Cerebellar cortex (tissue), 1 donor: ENCODE measurements around the gene SIAE.
A peak's percentile ranks its signal among the peaks of the same experiment; 100 is the strongest.
"Not testable (repeated sequence)": the region's sequence is repeated elsewhere in the genome, so short reads cannot be mapped to it uniquely, and the experiment has no call there.

Experiments
- DNase-seq: peaks from one replicate; pipeline ENCODE4 v3.0.0-alpha.2; 2015; ENCODE audit warnings: low spot score

SIAE gene

GRCh38 chr11:124623861-124624525 lies 49.5 kb downstream of the SIAE start:
- no peak for DNase-seq

DNA sequence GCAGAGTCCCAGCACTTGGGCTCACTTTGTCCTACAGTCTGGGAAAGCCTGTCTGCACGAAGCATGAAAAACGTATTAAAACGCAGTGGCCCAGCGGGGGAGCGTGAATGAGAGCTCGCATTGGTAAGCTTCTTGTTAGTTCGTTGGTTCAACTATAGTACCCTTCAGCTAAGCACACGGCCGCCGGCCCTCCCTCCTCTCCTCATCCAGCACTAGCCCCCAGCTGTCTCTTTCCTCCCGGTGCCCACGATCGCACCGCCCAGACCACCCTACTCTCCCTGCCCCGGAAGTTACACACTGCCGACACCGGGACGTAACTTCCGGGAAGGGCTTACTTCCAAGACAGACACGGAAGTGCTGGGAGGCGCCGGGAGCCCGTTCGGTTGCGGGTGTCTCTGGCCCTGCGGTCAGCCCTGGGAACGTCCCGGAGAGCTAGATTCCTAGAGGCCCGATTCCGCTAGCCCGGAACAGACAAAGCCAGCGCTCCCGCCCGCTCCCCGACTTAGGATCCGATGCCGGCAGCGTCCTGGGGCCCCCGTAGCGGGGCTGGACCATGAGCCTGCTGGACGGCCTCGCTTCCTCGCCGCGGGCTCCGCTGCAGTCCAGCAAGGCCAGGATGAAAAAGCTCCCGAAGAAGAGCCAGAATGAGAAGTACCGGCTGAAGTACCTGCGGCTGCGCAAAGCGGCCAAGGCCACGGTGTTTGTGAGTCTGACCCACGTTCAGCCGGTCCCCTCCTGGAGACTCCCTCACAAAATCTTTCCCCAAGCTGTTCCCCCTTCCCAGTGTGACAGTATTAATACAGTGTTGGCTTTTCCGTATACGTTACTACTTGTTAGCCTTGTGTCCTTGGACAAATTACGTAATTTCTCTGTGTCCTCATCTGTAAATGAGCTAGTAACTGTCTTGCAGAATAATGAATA lies 50.7 kb downstream of the SIAE start, which contains the start of gene TBRG1:
Gene TBRG1, plus strand, starts transcription at position 334 of the 921 bp plus-strand sequence. Its CDS starts 220 bp downstream, at position 554.
- peak; percentile 96 for DNase-seq

DNA sequence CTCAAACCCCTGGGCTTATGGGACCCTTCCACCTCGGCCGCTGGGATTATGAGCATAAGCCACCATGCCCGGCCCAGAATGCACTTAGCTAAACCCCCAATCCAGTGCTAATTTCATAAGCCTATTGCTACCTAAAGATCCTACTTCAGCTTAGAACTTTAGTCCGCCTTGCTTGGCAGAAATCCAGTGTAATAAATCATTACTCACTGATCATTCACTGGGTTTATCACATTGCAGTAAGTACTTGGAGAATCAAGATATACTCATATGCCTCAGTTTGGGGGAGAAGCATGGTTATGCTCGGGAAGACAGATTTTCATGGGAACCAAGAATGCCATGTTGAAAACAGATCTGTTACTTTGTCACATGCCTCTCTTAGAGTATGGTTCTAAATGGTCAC lies 54.7 kb downstream of the SIAE start:
- no peak for DNase-seq

DNA sequence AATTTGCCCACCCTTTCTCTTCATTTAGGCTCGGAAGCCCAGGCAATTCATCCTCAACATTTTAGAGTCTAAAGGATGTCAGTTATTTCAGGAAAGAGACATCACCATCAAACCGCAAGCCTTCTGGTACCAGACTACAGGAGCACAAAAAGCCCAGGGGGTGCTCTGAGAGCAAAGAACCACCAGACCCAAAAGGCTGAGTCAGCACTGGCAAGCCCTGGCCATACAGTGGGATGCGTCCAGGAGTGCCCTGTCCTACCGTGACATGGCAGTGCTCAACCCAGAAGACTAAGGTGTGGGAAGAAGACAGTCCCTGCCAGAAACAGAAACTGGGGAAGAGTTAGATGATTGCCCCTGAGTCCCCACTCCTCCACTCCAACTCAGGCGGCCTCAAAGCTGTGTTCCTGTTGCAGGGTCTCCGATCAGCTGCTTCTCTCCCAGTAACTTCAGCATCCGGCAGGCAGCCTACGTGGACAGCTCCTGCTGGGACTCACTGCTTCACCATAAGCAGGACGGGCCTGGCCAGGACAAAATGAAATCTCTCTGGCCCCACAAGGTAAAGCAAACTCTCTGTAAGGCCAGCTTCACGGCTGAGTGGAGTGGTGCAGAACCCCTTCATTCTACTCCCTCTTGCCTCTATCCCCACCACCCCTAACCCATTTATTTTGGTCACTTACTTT lies 60.8 kb downstream of the SIAE start:
- no peak for DNase-seq

DNA sequence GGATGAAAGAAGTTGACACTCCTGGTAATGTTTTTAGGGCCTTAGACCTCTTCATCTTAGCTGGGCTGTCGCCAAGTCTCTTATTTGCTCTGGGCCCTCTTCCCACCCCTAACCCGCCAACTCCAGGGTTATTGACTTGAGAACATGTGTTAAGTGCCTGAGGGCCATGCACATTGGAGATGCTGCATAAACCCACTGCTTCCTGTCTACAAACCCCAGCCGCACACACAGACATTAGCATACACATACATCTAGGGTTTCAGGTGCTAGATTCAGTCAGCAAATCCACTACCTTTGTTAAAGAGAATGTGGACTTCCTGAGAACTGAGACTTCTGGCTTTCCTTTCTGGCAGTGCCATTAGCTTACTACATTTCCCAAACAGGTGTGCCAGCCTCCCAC lies 61.5 kb downstream of the SIAE start:
- no peak for DNase-seq

DNA sequence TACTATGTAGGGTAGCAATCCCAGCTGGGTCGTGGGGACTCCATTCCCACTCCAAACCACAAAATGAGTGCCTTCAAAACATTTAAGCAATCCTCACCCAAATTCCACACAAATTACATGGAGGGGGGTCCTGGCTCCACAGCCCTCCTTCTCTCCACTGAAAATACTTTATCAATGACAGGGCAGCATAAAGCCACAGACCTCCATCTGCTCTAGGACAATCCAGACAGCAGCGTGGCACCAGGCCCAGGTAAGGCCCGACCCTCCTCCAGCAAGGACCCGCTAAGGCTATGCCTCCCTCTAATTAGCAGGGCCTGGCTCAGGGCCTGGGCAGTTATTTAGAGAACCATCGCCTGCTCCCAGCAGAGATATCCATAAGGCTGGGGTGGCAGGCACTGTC lies 62.5 kb downstream of the SIAE start, which contains the start of gene PANX3:
Gene PANX3, plus strand, starts transcription at position 365 of the 400 bp plus-strand sequence. CDS start 129 bp downstream, outside the sequence.
- DNase-seq = no peak

- no peak for DNase-seq
Measured at GRCh38 chr11:124610295-124610694, 63.2 kb downstream of the SIAE start.

DNA sequence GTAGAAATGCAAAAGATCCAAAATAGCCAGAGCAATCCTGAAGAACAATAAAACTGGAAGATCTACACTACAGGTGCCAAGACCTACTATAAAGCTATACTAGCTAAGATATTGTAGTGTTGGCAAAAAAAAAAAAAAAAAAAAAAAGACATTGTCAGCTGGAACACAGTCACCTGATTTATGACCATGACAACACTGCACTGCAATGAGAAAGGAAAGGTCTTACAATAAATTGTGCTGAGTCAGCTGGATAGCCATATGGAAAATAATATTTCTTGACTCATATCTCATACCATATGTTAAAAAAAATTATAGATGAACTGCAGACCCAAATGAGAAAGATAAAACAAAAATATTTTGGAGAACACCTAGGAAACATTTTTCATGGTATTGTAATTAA lies 65.4 kb downstream of the SIAE start:
- no peak for DNase-seq

- no peak for DNase-seq
Measured at GRCh38 chr11:124605719-124606118, 67.8 kb downstream of the SIAE start.

DNA sequence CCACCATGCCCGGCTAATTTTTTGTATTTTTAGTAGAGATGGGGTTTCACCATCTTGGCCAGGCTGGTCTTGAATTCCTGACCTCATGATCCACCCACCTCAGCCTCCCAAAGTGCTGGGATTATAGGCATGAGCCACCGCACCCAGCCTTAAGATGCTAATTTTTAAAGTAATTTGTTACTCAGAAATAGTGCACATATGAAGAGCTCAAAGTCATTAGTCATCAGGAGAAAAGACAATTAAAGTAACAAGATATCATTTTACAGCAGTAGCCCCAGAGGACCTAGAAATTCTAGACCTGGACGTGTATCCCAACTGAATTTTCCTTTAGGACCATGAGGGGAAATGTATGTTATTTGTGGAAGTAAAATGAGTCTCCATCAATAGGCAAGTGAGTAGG lies 70.8 kb downstream of the SIAE start:
- not testable (repeated sequence) for DNase-seq

DNA sequence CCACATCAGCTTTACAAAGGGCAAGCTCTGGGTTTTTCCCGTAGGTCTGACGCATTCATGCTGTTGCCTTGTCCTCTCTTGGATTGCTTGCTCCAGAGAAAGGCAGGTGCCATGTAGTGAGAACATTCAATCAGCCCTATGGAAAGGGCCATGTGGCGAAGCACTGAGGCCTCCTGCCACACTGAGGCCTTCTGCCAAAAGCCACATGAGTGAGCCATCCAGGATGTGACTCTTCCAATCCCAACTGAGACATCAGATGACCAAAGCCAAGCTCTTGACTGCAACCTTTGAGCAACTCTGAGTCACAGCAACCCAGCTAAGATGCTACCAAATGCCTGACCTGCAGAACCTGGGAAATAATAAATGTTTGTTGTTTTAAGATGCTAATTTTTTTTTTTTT lies 71.3 kb downstream of the SIAE start:
- no peak for DNase-seq

GRCh38 chr11:124600621-124601320 lies 72.8 kb downstream of the SIAE start:
- no peak for DNase-seq

- no peak for DNase-seq
Measured at GRCh38 chr11:124597626-124598025, 75.9 kb downstream of the SIAE start.

- DNase-seq = no peak
Measured at GRCh38 chr11:124595302-124595701, 78.2 kb downstream of the SIAE start.

DNA sequence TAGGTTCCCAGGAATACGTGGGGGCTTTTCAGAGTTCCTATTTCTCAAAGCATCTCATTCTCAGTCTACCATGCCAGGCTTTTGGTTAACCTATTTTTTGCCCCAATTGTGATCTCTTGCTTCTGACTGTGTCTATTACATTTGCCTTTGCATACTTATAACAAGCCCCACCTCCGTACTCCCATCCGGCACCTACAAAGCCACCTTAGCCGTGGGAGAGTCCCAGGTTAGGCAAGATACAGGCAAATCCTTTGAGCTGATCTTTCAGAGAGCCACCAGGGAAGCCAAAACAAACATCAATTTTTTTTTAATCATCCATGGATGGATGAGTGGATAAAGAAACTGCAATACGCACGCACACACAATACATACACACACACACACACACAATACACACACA lies 80.9 kb downstream of the SIAE start:
- DNase-seq = no peak

DNA sequence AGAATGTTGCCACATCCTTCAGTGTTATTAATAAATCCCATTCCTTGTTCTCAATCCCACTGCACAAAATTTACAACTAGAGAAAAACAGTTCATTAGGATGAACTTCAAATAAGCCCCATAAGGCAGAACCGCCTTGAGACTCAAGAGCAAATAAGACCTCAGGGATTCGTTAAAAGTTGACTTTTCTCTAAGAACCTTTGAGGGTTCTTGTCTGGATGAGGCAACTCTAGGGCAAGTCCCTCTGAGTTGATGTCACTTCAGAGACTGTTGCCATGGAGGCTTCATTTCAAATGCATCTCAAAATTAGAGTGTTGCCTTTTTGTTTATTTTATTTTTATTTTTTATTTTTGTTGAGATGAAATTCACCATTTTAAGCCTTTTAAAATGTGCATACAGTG lies 82.1 kb downstream of the SIAE start:
- no peak for DNase-seq

GRCh38 chr11:124586238-124586860 lies 87.2 kb downstream of the SIAE start:
- peak; percentile 62 for DNase-seq

- DNase-seq = no peak
Measured at GRCh38 chr11:124584681-124585372, 88.7 kb downstream of the SIAE start.

DNA sequence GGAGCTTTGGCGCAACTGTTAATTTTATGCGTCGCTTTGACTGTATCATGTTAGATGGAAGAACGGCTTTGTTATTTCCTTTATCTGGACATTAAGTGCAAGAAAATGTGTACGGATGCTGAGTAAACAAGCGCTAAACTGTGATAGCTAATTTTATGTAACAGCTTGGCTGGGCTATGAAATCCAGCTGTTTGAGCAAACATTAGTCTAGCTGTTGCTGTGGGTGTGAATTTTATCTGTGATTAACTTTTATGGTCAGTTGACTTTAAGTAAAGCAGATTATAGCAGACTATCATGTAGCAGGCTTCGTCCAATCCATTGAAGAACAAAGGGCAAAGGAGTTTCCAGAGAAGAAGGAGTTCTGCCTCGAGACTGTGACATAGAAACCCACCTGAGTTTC lies 89.8 kb downstream of the SIAE start:
- DNase-seq = no peak
